ENCODE measurements around the gene TMEM72. TPM values are rescaled to one million over a fixed set of nuclear protein-coding genes. Genes with fewer than 3 reads are reported as not detected.

TMEM72 gene
- total RNA-seq, 1 experiment from 2014 or later = not detected

DNA sequence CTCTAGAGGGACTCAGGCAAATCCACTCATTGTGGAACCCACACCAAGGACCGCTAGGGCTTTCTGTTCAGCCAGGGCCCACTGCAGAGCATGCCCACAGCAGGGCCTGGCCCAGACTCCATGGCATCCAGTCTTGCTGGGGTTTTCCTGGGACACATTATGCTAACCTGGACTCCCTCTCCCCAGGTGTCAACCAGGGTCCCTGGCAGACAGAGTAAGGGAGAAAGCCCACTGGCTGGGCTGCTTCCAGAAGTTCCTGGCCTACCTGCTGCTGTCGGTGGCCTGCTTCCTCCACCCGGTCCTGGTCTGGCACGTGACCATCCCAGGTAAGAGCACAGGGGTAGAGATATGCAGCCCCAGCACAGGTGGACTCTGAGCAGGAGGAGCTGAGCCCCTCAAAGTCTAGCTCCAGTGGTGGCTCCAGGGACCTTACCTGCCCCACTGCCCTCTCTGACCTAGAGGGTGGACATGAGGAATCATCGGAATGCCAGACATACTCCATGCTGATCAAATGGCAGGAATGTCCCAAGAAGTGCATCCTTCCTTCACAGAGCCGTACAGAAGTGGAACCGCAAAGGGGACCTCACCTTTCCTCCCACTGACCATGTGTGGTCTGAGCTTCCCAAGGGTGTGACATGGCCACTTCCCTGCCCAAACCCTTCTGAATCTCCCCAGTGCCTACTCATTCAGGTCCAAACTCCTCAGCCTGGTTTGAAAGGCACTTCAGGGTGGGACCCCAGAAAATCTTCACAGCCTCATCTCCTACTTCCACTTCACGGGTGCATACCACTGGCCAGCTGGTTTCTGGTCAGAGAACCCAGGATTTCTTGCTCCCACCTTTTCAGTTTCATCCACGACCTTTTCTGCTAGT lies 22.5 kb downstream of the TMEM72 start:
- no peak for DNase-seq (ENCODE audit: low spot score)

DNA sequence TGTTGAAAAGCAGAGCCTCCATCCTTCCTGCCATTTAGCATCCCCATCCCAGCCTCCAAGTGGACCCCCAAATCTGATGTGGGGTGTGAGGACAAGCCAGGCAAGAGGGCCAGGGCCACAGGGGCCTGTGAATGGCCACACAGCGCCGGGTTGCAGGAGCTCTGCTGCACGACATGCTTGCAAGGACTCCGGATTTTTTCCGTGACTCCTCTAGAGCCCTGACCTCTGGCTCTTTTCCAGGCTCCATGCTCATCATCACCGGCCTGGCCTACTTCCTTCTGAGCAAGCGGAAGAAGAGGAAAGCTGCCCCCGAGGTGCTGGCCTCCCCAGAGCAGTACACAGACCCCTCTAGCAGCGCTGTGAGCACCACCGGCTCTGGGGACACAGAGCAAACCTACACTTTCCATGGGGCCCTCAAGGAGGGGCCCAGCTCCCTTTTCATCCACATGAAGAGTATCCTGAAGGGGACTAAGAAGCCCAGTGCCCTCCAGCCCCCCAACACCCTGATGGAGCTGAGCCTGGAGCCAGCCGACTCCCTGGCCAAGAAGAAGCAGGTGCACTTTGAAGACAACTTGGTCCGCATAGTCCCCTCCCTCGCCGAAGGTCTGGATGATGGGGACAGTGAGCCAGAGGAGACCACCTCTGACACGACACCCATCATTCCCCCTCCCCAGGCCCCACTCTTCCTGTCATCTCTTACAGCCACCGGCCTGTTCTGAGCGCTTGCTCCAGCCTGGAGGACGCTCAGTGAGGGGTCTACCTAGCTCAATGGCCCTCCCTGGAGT lies 23.5 kb downstream of the TMEM72 start:
- DNase-seq (ENCODE audit: low spot score) = no peak

GRCh38 chr10:44935201-44935965 lies 24.2 kb downstream of the TMEM72 start:
- DNase-seq (ENCODE audit: low spot score) = peak; percentile 72

DNA sequence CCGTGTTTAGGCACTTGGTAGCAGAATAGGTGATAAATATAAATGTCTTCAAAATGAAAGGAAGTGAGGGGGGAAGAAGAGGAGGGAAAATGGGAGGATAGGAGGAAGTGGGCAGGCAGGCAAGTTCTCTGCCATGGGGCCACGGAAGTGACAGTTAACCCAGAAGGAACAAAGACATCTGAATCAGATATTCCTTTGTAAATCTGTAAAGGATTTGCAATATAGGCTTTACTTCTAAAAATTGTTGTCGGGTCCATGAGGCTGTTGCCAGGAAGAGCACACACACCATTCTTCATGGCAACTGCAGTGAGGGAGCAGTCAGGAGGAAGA lies 24.8 kb downstream of the TMEM72 start:
- no peak for DNase-seq (ENCODE audit: low spot score)

DNA sequence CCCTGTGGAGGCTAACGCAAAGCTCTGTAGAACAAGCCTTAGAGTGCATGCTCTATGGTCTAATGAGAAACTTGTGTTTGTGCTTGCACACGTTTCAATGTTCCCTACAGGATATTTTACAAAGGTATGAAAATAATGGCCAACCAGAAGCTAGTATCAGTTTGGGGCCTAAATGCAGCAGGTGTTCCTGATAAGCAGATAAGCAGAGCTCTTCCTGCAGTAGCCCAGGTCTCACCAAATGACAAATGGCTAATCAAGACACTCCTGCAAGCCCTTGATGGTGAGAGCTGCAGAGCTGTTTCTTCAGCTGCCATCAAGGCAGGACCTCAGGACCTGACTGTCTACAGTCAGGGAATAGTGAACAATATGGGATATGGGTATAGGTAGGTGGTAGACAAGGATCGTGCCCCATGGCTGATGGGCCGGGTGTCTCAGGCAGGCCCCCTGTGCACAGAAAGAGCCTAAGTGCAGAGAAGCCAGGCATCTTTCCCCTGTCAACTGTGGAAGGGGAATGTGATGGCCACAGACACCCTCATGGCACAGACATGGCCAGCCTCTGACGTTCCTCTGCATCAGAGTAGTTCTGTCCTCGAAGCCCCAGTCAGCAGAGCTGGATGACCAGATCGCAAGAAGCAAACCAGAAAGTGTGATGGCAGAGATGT lies 25.3 kb downstream of the TMEM72 start:
- DNase-seq (ENCODE audit: low spot score) = no peak

DNA sequence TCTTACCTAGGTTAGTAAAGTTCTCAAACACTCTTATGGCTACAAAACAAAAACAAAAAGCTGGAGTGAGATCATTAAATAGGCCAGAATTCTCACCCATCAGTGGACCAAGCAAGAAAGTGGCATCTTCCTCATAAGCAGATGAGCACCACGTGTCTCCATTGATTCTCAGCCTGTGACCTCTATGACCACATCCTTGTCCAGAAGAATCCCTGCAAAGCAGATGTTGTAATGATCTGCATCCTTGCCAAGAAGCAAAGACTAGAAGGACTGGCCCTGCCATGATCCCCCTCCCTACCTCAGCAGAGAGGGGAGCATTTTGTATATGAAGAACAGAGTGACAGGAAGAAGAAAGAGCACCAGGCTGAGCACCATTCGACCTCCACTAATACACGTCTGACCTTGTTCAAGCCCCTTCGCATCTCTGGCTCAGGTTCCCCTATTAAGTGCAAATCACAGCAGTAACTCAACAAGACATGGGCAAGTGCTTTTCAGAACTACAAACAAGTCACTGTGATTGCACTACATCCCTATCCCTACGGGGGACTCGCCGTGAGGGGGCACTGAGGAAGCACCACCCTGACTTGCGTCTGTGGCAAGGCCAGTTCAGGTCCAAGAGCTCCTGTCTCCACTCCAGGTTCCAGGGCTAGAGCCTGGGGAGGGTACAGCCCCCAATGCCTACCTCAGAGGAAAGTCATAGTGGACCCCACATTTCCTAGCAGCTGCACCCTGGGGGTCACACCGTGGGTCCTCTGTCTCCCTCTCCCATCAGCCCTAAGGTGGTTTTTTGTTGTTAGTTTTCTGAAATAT lies 26.3 kb downstream of the TMEM72 start:
- DNase-seq (ENCODE audit: low spot score) = no peak

GRCh38 chr10:44938956-44939355 lies 27.8 kb downstream of the TMEM72 start:
- DNase-seq (ENCODE audit: low spot score) = no peak

DNA sequence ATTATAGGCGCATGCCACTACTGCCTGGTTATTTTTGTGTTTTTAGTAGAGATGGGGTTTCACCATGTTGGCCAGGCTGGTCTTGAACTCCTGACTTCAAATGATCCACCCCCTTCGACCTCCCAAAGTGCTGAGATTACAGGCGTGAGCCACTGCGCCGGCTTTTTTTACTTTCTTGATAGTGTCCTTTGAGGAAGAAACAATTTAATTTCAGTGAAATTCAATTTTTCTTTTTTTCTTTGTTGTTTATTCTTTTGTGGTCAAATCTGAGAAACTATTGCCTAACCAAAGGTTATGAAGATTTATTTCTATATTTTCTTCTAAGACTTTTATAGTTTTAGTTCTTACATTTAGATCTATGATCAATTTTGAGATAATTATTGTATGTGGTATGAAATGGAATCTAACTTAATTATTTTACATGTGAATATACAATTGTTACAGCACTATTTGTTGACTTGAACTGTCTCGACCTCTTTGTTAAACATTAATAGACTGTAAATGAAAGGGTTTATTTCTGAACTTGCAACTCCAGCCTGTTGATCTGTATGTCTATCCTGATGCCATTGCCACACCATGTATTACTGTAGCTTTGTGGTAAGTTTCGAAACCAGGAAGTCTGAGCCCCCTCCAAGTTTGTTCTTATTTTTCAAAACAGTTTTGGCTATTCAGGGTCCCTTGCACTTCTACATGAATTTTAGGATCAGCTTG lies 28.7 kb downstream of the TMEM72 start:
- no peak for DNase-seq (ENCODE audit: low spot score)

DNA sequence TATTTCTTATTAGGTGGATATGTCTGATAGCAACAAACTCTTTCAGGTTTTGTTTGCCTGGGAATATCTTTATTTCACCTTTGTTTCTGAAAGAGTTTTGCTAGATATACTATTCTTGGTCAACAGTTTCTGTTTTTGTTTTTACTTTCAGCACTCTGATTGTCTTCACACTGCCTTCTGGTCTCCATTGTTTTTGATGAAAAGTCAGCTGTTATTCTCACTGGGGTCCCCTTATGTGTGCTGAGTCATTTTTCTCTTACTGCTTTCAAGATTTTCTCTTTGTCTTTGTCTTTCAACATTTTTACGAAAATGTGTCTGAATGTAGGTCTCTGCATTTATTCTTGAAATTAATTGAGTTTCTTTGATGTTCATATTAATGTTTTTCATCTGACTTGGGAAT lies 33.2 kb downstream of the TMEM72 start:
- no peak for DNase-seq (ENCODE audit: low spot score)

- no peak for DNase-seq (ENCODE audit: low spot score)
Observed at GRCh38 chr10:44946205-44946604, 35.1 kb downstream of the TMEM72 start.

DNA sequence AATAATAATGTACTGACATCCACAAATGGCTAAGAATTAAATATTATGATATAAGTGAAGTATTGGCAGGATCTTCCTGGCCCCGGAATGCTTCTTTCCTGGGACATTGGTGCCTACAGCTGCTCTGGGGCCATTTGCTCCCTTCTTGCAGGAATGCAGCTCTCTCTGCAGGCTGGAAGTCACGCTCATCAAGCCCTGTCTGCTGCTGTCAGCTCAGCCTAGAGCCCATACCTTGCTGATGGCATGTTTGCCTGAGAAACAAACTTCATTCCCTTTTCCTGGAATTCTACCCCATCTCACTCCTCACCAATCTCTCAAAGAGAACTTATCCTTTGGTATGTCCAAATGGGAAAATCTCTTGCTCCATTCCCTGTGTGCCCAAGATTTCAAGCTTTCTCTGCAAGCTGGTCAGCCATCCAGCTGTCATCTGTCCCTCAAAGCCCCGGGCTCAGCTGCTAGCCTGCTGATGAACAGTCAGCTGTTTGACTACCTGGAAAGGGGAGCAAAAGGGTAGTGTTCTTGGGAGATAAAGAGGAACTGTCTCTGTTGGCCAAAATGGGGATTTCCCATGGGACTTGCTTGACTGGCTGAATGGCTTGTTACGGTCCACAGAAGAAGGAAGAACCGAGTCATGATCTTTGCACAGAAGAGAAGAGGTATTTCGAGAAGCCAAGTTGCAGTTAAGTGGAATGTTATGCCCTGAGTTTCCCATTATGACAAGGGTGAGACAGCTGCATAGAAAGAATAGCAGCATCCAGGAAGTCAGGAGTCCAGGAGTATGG lies 36.4 kb downstream of the TMEM72 start:
- no peak for DNase-seq (ENCODE audit: low spot score)

DNA sequence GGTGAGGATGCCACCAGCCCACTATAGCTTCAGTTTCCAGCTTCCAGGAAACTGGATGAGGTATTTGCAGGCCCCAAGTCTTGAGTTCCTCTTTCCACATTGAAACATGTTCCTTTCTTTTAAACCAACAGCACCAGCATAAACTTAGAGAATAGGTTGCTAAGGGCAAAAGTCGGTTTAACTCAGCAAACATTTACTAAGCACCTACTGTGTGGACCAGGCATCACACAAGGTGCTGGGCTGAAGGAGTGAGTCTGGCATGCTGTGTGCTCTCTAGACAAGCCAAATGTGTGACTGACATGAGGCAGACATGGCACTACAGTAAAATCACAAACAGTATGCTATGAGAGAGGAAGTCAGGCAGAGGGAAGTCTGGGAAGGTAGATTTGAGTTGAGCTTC lies 37.5 kb downstream of the TMEM72 start:
- no peak for DNase-seq (ENCODE audit: low spot score)

DNA sequence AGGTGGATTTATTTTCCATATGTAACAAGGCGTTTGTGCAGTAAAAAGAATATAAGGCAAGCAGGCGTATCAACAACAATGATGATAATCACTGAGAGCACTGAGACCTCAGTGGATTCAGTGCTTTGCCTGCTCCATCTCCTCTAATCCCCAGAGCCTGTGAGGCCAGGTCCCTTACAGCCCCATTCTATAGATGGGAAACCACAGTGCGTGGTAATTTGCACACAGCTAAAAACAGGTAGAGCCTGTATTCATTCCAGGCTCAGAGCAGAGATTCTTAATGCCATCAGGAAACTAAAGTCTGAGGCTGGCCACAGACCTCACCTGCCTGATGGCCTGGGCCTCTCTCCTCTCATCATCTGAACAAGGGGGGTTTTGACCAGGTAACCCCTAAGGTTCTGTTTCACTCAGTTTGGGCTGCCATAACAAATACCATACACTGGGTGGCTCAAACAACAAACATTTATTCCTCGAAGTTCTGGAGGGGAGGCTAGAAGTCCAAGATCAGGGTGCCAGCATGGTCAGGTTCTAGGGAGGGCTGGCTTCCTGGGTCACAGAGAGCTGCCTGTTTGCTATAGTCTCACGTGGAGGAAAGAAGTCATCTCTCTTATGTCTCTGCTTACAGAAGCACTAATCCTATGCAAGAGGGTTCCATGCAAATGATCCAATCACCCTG lies 38.1 kb downstream of the TMEM72 start:
- no peak for DNase-seq (ENCODE audit: low spot score)

DNA sequence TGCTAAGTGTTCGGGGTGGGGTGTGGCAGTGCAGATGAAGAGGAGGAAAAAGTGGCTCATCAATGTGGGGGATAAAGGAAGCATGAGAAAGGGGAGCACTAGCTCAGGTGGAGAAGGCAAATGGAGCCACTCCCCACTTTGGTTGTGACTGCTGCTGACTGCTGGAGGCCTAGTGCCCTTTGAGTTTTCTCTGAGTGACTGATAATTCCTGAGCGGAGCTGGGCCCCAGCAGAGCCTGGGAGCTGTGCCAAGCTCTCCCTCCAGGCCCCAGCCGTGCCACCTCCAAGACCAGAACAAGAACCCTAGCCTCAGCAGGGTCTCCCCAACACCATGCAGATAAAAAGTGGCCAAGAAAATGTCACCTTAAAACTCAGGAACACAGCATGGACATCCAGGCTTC lies 38.8 kb downstream of the TMEM72 start:
- no peak for DNase-seq (ENCODE audit: low spot score)

DNA sequence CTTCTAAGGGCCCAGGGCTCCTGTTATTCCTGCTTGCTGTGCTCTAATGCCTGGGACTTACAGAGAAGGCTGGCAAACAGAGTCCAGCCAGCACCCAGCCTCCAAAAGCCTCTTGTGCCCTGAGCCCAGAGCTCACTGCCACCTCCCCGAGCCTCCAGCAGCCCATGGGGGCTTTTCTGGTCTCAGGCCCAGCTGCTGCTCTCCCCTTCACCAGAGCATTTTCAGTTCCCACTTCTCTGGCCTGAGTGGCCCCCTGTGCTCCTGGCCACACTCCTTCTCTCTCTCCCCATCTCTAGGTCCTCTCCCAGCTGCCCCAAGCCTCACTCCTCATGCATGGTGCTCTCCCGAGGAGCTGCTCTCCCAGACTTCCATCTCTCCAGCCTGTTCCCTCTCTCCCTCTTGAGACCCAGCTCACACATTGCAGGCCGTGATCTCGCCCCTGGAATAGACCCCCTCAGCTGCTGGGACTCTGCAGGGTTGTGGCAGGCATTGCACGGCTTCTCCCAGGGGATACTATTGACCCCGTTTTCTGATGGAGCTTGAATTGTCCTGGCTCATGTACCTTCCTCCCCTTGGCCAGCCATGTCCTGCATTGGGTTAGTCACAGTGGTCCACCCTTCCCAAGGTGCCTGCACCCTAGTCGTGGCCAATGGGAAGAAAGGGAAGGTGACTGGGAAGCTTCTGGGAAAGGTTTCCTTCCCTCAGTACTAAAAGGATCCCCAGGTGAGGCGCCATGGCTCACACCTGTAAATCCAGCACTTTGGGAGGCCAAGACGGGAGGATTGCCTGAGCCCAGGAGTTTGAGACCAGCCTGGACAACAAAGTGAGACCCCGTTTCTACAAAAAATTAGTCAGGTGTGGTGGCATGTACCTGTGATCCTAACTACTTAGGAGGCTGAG lies 39.4 kb downstream of the TMEM72 start:
- DNase-seq (ENCODE audit: low spot score) = no peak

- DNase-seq (ENCODE audit: low spot score) = no peak
Observed at GRCh38 chr10:44951576-44952226, 40.6 kb downstream of the TMEM72 start.

DNA sequence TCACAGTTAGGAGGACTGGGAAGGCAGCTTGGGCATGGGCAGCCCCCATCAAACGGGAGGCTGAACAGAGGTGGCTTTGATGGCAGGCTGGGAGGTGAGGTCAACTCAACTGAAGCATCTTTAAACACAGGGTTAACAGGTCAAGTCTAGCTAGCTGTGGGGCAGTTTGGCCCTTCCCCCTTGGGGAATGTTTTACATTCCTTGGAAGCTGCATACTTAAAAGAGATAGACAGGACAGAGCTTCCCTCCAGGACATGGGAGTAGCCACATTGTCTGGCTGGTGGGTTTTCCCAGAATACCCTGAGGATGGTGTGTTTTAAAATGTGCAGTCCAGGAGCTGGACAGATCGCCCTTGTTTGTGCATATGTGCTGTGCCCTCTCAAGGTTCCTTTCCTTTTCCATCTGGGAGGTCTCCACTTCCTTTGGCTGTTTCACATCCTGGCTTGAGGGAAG lies 41.7 kb downstream of the TMEM72 start:
- DNase-seq (ENCODE audit: low spot score) = no peak

All from H4 (cell line).